Lower leg skin (tissue), 3 donors: ENCODE data around the gene CLDND2.

ENCODE experiments used
- POLR2A ChIP-seq, 2 donors: fragments of 450-650 bp; IDR thresholded peaks; one replicate each; pipeline ENCODE4 v1.6.1; 2016 to 2017; ENCODE audit warnings: antibody characterized with exemption in 2 of 2, mild to moderate bottlenecking in 1 of 2, moderate library complexity in 1 of 2
- TF ChIP-seq, protein P1 (sequence below), 3 donors: fragments of 450-650 bp; IDR thresholded peaks; one replicate each; pipeline ENCODE4 v1.5.1; 2016; ENCODE audit warnings: antibody characterized with exemption in 3 of 3, mild to moderate bottlenecking in 3 of 3, moderate library complexity in 2 of 3

DNA sequence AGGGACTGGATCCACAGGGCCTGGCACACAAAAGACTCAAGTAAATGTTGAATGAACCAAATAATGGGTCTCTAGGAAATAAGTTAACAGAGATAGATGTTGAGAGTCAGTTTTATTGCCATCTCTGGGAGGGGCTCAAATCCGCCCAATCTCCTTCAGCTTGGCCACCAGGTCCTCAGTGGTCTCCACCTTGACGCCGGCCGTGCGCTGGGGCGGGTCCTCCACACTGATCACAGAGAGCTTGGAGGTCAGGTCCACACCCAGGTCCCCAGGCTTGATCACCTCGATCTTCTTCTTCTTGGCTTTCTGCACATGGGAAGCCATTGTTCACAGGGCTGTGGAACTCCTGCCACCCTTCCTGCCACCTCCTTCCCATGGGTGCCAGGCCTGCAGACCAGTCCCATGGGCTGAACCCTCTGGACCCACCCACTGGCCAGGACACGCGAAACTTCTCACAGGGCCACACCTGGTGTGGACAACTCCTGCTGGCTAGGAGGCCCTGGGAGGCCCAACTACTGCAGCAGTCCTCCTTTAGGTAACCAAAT, 23.7 kb downstream of the CLDND2 start:
- TF ChIP-seq, protein P1, sequence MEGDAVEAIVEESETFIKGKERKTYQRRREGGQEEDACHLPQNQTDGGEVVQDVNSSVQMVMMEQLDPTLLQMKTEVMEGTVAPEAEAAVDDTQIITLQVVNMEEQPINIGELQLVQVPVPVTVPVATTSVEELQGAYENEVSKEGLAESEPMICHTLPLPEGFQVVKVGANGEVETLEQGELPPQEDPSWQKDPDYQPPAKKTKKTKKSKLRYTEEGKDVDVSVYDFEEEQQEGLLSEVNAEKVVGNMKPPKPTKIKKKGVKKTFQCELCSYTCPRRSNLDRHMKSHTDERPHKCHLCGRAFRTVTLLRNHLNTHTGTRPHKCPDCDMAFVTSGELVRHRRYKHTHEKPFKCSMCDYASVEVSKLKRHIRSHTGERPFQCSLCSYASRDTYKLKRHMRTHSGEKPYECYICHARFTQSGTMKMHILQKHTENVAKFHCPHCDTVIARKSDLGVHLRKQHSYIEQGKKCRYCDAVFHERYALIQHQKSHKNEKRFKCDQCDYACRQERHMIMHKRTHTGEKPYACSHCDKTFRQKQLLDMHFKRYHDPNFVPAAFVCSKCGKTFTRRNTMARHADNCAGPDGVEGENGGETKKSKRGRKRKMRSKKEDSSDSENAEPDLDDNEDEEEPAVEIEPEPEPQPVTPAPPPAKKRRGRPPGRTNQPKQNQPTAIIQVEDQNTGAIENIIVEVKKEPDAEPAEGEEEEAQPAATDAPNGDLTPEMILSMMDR (IDR thresholded peaks at IDR 0.05): no peak
- no peak for TF ChIP-seq POLR2A (IDR thresholded peaks at IDR 0.05)
